HG02973 (cell line): ENCODE results near the gene SKAP1.

Experiments
- ATAC-seq: cut with Tn5 transposase; IDR thresholded peaks from one replicate; pipeline ENCODE4 v1.9.1; 2021; ENCODE audit warnings: moderate library complexity; ENCODE audit not compliant: unreplicated experiment

The SKAP1 gene

DNA sequence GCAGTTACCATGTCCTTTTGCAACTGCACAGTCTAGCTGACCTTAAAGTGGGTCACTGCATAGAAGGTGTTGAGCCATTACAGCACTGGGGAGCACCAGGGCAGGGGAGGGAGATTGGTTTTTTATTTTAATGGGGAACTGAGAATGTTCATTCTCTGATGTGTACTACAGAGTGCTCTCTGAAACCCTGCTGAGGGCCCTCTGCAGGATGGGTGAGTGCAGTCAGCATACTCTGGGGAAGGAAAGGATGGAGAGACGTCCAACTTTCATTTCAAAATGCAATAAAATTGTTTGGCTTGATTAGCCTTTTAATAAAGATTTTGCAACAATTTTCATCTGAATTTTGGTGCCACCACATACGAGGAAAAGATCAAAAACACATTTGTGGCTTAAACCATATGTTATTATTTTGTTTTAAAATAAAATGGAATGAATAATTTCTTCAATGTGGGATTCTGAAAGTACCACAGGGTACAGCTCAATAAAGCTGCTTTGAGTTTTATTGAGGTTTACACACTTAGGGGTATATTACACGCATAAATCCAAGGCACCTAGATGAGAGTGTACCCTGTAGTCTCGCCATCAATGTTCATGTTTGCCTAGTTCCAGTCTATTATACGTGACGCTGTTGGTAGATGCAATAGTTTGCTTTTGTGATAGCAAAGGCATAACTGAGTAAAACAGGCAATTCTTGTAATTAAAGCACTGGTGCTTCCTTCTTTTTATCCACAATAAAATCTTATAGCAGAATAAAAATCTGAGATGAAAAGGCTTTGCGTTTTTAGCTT lies 249.0 kb downstream of the SKAP1 start:
- ATAC-seq, result no peak

DNA sequence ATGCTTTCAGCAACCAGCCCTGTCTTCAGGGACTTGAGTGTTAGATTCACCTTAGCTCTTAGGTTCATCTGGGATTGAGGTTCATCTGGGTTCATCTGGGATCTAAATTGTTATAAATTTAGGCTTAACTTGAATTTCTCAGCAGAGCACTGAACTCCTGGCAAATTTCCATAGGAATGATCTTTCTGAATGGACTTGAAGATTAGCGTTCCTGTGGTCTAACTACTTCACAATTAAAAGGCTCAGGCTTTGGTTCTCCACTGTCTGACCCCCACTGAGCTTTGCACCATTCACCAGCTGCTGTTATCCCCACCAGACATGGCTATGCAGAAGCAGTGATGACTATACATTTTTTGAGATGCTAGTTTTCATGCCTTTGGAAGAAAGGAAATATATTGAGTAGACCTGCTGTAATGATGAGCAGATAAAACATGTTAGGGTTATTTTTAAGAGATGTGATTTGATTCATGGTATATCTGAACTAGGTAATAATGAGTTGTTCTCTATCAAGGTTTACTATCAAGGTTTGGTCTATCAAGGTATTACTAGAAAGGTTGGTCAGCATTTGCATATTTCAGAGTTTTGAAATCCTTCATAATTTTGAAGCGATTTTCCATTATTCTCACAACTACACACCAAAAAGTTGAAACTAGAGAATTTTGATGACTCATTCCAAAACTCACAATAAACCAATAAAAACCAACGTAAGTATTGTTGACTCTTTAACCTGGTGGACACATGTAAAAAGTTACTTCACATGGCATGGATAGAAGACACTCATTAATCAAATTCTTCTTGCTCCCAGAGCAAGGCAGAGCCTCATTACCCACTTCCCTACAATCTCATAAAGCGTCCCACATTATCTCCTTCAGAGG lies 250.7 kb downstream of the SKAP1 start:
- no peak for ATAC-seq

DNA sequence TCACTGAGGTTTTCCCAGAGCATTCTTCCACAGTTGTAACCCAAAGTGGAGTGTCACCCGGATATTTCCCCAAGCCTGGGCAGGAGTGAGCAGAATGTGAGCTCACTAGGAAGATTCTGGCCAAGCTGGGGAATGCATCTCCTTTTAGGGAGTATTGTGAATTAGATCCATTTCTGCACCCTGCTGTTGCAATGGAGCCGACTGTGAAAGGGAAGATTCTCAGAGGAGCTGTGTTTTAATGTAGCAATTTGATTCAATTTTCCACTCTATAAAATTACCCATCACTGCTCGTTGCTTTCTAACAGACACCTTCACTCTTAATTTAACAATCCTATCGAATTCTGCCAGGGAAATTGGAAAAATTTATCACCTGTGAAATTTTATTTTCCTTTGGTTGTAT lies 251.7 kb downstream of the SKAP1 start:
- ATAC-seq, result no peak

DNA sequence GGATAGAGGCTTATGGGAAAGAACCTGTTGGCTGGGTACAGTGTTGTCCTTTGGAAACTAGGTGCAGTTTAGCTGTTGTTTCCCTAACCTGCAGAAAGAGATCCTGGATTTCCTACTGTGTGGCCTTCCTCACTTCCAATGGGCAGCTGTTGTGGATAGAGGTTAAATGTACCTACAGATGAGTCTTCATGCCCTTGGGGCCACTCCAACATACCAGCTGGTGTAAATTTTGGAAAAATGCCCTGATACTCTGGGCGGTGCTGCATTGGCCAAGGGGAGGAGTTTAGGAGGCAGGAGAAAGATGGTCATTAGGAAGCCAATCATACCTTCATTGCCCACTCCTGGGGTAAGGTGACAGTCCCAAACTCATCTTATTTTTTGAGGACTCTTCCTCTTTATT lies 252.2 kb downstream of the SKAP1 start:
- ATAC-seq, result no peak

DNA sequence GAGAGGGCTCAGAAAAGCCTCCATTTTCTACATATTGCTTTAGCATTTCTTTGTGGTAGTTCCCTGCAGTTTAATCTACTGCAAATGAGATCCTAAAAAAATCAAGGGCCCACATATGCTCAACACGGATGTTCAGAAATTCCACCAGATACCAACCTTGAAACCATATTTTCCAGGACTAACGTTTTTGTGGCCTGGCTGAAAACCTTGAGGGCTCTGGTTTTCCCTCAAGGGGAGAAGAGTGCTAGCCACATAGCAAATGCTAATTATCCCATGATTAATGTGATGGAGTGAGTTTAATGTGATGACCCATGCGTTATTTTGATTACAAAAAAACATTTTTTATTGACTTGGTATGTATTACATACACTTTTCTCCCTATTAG lies 253.6 kb downstream of the SKAP1 start:
- no peak for ATAC-seq

DNA sequence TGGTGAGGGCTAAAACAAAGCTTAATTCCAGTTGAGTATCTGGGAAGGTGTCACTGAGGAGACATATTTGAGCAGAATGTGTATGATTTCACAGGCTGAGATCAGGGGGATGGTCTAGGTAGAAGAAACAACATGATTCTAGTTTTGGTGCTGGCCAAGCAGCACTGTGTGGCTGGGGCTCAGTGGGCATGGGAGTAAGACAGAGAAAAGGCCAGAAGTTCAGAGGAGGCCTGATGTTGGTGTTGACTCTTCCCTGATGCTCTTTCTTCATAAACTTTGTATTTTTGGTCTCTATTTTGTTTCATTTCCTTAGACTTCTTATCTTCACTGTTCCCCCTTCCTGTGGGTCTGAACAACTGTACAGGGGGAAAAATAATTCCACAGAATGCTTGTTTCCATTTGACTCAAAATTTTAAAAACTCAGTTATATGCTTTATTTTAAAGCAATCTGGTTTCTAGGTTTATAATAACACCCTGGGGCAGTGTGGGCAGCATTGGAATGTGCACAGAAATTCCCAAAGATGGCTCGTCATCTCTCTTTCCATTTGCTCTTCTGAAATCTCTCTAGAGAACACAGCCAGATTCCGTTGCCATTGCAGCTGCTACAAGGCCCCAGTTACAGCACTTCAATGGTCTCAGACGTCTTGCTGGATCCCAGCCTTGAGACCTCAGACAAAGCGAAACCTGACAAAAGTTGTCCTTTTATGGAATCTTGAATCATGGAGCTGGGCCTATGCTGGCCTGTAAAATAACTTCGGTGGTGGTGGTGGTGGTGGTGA lies 254.1 kb downstream of the SKAP1 start:
- no peak for ATAC-seq

DNA sequence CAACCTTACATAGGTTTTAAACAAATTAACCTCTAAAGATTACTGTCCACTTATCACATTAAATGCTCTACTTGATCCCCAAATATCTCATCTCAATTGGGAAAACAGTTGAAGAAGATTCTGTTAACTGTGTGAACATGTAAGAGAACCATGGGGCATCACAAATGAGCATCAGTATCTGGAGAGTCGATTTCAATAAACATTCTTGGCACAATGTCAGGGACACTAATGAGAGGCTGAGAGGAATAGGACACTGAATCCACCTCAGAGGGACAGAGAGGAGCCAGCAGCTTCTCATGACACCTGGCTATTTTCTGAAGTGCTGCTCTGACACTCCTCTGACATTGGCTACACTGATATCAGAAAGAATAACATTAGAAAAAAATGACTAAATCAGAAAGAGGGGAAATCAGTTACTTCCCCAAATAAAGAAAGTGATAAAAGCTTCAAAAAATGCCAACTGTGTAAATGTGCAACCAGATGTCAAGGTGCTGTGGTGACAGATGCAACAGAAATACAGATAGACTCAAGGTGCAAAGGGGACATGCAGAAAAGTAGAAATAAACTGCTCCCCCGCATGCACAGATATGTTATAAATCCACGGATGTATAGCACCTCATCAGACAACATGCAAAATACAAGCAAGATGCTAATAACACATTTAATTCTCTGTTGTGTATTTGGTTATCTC lies 255.0 kb downstream of the SKAP1 start:
- ATAC-seq, result no peak

DNA sequence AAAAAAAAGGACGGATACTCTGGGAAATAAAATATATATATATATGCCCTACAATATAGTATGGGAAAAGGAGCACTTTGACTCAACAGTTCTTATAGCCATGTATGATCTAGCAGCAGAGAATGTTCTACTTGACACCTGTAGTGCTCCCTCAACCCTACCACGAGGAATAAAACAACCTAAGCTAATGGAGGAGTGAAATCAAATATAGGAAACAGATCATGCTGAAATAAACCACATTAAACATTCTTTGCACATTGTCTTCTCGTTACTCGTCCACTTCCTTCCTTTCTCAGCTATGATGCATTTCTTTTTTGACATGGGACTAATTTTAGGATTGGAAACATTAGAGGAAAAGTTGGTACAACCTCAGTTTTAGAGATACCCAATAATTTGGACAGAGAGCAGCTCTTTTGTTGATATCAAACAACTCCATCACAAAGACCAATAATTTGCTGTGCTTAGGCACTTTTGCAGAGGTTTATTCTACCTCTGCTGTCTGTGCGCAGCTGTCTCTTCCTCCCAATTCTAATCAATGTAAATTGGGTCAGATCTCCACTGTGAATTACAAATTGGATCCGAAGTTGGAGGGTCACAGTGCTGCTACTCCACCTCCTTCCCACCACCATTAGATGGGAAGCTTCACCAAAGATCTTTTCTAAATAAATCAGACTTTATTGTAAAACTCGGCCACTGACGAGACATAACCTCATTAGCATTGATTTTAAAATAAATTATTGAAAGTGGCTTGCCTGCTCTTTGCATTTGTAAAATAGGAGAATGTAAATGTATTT lies 256.6 kb downstream of the SKAP1 start:
- no peak for ATAC-seq

DNA sequence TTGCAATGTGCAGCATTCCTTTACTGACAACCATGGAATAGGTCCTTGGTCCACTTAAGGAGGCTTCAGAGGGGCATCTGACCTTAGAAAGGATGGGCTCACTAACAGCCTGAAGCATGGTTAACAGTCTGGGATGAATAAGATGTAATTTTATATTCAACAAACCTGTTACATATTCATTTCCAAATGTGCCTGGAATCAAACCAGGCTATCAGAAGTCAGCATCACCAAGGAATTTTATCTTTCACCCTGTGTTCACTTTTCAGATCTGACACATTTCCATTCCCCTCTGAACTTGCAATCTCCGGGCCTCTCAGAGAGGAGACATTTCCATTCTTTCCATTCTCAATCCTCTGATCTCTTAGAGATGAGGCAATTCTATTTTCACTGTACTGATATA lies 260.1 kb downstream of the SKAP1 start:
- no peak for ATAC-seq

DNA sequence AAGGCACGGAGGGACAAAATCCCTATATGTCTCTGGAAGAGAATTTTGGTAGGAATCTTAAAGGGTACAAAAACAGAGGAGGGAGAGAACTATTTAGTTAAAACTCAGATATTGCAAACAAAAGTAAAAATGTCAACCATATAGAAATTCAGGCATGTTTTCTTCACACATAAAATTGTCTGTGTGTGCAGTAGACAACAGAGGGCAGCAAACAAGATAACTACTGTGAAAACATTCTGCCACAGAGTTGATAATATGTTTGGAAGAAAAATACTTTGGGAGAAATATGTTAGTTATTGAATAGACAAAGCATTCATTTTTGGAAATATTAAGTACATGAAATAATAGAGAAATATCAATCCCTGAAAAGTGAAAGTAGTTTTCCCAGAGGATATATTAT lies 266.2 kb downstream of the SKAP1 start:
- no peak for ATAC-seq

DNA sequence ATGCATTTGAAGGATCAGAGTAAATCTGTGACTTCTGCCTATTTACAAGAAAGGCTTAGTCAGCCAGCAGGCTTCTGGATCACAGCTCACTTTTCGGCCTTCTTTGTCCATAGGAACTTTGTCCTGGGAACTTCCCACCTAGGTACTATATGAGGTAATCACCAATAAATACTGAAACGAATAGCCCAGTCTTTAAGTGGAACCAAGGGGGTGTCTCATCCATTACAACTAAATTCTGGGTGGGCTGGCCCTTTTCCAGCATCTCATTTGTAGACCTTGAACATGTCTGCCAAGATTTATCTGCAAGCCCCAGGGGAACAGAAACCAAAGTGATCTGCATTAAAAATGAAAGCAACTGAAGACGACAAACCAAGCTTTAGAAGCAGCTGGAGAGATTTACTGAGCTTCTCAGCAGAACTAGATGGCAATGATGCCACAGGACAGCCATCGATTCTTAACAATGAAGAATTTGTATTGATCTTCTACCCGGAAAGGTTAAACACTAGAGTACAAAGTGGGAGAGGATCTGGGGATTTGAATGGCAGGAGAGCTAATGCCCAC lies 267.0 kb downstream of the SKAP1 start:
- no peak for ATAC-seq

DNA sequence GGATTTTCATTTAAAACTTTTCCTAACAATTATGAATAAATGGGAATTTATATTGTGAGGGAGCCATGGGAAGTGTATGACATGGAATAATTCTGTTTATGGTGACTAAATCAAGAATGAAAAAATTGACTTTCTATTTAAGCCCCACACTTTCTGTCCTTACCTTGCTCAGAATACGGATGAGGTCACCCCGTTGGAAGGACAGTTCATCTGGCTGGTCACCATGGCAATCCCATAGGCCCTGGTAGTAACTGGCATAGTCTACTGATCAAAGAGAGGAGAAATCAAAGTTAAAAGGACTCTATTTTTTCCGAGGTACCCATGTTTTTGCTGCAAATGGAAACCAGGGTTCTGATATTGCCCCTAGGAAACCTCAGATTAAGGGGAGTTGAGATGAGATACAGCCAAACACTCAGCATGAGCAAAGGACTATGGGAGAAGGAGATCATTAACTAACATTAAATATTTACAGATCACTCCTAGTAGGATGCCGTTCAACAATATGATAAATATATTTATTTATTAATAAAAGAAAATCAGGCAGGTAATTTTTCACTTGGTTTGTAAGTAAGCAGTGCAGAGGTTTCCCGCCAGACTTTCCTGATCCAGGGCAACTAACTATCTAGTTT lies 267.6 kb downstream of the SKAP1 start:
- ATAC-seq, result no peak

DNA sequence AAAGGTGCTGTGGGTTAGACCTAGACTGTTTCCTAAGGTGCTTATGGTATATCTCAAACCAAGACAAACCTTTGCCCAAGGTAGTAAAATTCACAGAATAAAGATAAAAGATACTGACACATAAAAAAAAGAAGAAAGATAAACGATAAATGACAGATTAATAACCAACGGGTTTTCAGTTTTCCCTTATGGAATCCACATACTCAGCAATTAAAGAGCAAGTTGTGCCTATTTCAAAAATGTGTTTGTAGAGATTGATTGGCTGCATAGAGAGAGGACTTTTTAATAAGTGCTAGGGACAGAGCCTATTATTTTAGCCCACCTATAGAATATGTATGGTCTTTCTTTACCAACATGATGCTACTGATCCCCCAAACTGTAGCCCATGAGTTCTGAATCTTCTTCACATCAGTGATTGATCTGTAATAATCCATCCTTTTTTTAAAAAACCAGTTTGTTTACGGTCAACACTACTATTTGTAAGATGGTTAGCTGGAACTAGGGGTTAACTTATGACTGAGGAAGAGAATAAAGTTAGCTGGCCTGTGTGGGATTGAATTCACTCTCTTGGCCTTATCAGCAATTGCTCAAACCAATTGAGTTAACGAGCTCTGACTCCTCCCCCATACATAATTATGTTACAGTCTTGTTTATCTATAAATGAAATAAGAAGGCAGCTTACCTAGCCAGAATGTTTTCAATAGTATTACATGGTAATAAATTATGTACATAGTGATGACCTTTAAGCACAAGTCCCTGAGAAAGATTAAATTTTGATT lies 268.7 kb downstream of the SKAP1 start:
- no peak for ATAC-seq

DNA sequence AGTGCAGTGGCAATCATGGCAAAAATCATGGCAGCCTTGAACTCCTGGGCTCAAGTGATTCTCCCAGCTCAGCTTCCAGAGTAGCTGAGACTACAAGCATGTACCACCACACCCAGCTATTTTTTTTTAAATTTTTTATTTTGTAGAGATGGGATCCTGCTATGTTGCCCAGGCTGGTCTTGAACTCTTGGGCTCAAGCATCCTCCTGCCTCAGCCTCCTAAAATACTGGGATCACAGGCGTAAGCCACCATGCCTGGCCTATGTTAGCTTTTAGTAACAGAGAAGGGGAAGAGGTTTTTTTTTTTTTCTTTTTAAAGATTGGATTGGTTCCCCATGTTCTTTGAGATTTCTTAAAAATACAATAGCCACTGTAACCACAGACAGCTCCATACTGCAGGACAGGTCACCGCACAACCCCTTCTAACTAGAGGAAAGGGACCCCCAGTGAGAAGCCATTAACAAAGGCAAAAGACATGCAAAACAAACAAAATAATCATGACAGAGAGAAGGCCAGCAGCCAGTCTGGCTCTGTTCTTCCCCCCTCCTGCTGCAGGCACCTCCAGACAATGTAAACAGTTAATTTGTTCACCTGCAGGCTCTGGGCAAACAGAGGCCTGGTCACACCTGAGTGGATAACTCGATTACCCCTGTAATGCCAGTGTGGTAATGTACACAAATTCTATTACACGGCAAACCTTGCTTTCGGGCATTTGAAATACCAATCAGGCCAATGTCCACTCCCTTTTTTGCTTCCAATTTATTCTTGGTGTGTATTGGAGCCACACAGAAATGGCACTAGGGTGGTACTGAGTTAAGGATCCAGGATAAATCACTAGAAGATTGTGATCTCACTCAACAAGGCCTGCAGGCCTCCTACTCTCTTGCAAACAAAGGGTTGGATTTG lies 269.6 kb downstream of the SKAP1 start:
- no peak for ATAC-seq

DNA sequence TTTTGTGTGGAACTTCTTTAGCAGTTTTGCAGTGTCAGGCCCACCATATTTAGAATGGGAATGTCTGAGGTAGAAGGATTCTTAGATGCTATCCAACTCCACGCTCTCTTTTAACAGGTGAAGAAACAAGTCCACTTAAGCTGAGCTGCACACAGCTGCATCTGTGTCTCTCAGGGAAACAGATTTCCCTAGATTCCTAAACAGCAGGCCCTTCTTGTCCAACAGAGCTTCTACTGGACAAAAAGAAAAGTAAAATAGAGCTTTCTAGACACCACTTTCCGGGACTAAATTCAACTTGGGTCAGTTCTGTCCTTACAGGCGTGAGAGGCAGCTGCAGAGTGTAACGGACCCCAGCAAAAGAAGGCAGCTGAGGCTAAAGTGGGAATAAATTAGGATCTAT lies 270.8 kb downstream of the SKAP1 start:
- no peak for ATAC-seq

DNA sequence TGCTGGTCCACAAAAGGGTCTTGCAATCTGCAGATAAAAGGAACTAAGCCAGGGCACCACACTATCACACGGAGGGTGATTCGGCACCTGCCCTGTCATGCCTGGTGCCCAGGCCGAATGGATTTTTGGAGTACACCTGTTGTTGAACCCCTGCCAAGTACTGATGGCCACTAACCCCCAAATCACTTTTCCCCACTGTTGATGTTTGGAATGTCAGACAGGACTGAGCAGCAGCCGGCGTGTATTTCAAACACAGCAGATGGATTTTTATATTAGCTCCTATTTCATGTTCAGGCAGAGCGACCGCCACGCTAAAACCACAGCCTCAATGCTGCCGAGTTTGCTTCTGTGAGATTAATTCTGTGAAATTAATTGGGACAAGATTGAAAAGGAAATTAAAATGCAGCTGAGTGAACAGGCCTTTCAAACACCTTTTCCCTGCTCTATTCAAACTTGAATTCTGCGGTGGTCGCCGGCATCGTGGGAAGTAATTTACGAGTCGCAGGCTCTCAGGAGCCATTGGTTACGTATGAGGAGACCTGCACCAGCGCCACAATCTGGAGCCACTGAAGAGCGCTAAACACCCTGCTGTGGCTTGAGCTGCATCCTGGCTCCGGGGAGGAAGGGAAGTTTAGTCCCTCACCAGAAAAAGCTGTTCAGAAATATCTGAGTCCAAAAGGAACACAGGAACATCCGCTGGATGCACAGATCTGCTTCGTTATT lies 274.0 kb downstream of the SKAP1 start:
- no peak for ATAC-seq
